H9 (cell line): ENCODE measurements around the gene TMEM190. TPM values are rescaled to one million over a fixed set of nuclear protein-coding genes. Genes with fewer than 3 reads are reported as not detected.

Source experiments
- DNase-seq: peaks from one replicate; pipeline ENCODE4 v3.0.0-alpha.2; 2017
- H2AFZ ChIP-seq: one replicate; pipeline ENCODE4 v1.6.1; 2013; ENCODE audit warnings: mild to moderate bottlenecking, low read length, control low read depth, moderate library complexity
- H2AK5ac ChIP-seq: 2 replicates; pipeline ENCODE4 v1.6.1; 2013; ENCODE audit warnings: low read length, control low read depth, mixed read lengths; ENCODE audit not compliant: insufficient read length
- H2BK120ac ChIP-seq: one replicate; pipeline ENCODE4 v1.6.1; 2013; ENCODE audit warnings: low read depth, mild to moderate bottlenecking, low read length, control low read depth, inconsistent platforms; ENCODE audit not compliant: poor library complexity, severe bottlenecking
- H2BK12ac ChIP-seq: 2 replicates; pipeline ENCODE4 v1.6.1; 2013; ENCODE audit warnings: low read length, control low read depth, mixed read lengths, low read depth; ENCODE audit not compliant: insufficient read length
- H2BK15ac ChIP-seq: 2 replicates; pipeline ENCODE4 v1.6.1; 2013; ENCODE audit warnings: low read depth, low read length, control low read depth
- H2BK20ac ChIP-seq: one replicate; pipeline ENCODE4 v1.6.1; 2013; ENCODE audit warnings: low read depth, mild to moderate bottlenecking, low read length, control low read depth, inconsistent platforms; ENCODE audit not compliant: poor library complexity, severe bottlenecking
- H2BK5ac ChIP-seq: 2 replicates; pipeline ENCODE4 v1.6.1; 2013; ENCODE audit warnings: low read length, control low read depth, mixed read lengths; ENCODE audit not compliant: insufficient read length
- H3K14ac ChIP-seq: 2 replicates; pipeline ENCODE4 v1.6.1; 2013; ENCODE audit warnings: low read length, control low read depth; ENCODE audit not compliant: insufficient read depth
- H3K18ac ChIP-seq: 2 replicates; pipeline ENCODE4 v1.6.1; 2013; ENCODE audit warnings: low read depth, mild to moderate bottlenecking, mixed read lengths, low read length, control low read depth; ENCODE audit not compliant: insufficient read length
- H3K23ac ChIP-seq: 2 replicates; pipeline ENCODE4 v1.6.1; 2013; ENCODE audit warnings: low read length, control low read depth, mixed read lengths, low read depth; ENCODE audit not compliant: insufficient read length
- H3K23me2 ChIP-seq: 2 replicates; pipeline ENCODE4 v1.6.1; 2013; ENCODE audit warnings: low read depth, mild to moderate bottlenecking, mixed read lengths, low read length, control low read depth; ENCODE audit not compliant: insufficient read length, poor library complexity, severe bottlenecking
- H3K27ac ChIP-seq: 2 replicates; pipeline ENCODE4 v1.5.1; 2013; ENCODE audit warnings: low read length, control low read depth, mixed read lengths, low read depth; ENCODE audit not compliant: insufficient read length
- H3K27me3 ChIP-seq: 2 replicates; pipeline ENCODE4 v1.6.1; 2013; ENCODE audit warnings: low read length, control low read depth, inconsistent platforms; ENCODE audit not compliant: insufficient read depth
- H3K4ac ChIP-seq: 2 replicates; pipeline ENCODE4 v1.6.1; 2013; ENCODE audit warnings: low read depth, mild to moderate bottlenecking, control low read depth, inconsistent platforms, low read length, moderate library complexity
- H3K4me1 ChIP-seq: 2 replicates; pipeline ENCODE4 v1.6.1; 2013; ENCODE audit warnings: low read length, control low read depth, inconsistent platforms; ENCODE audit not compliant: insufficient read depth
- H3K4me2 ChIP-seq: 2 replicates; pipeline ENCODE4 v1.6.1; 2013; ENCODE audit warnings: low read length, control low read depth, mixed read lengths; ENCODE audit not compliant: insufficient read length, insufficient read depth
- H3K56ac ChIP-seq: 2 replicates; pipeline ENCODE4 v1.6.1; 2013; ENCODE audit warnings: low read depth, mild to moderate bottlenecking, mixed read lengths, low read length, control low read depth; ENCODE audit not compliant: insufficient read length
- H3K79me1 ChIP-seq: 2 replicates; pipeline ENCODE4 v1.6.1; 2013; ENCODE audit warnings: low read depth, mild to moderate bottlenecking, moderate library complexity, low read length, control low read depth, inconsistent platforms; ENCODE audit not compliant: insufficient read depth, poor library complexity, severe bottlenecking
- H3K79me2 ChIP-seq: 2 replicates; pipeline ENCODE4 v1.6.1; 2013; ENCODE audit warnings: low read length, control low read depth, inconsistent platforms; ENCODE audit not compliant: insufficient read depth
- H3K9ac ChIP-seq: 2 replicates; pipeline ENCODE4 v1.6.1; 2013; ENCODE audit warnings: low read length, control low read depth, mixed read lengths; ENCODE audit not compliant: insufficient read length; ENCODE audit errors: extremely low read depth
- H3K9me3 ChIP-seq: one replicate; pipeline ENCODE4 v1.6.1; 2013; ENCODE audit warnings: low read depth, low read length, inconsistent platforms; ENCODE audit not compliant: control insufficient read depth
- H3T11ph ChIP-seq: one replicate; pipeline ENCODE4 v1.6.1; 2013; ENCODE audit warnings: mild to moderate bottlenecking, low read length, control low read depth, inconsistent platforms
- H4K20me1 ChIP-seq: one replicate; pipeline ENCODE4 v1.6.1; 2013; ENCODE audit not compliant: control insufficient read depth, insufficient read length, insufficient read depth
- H4K5ac ChIP-seq: 2 replicates; pipeline ENCODE4 v1.6.1; 2013; ENCODE audit warnings: low read depth, mild to moderate bottlenecking, mixed read lengths, low read length, control low read depth; ENCODE audit not compliant: insufficient read length
- H4K8ac ChIP-seq: replicated peaks from 2 replicates; pipeline ENCODE4 v1.6.1; 2013; ENCODE audit warnings: low read length, control low read depth, mixed read lengths, low read depth; ENCODE audit not compliant: insufficient read length
- H4K91ac ChIP-seq: 2 replicates; pipeline ENCODE4 v1.6.1; 2013; ENCODE audit warnings: low read depth, mild to moderate bottlenecking, moderate library complexity, mixed read lengths, low read length, control low read depth; ENCODE audit not compliant: insufficient read length
- H3K27ac Mint-ChIP-seq, 3 experiments: 2 replicates in 2 of 3; 3 replicates in 1 of 3; pipeline ENCODE4 v1.8.0; 2020 to 2021; ENCODE audit warnings: mixed read lengths in 3 of 3, mild to moderate bottlenecking in 1 of 3, moderate library complexity in 1 of 3
- H3K27me3 Mint-ChIP-seq: 2 replicates; pipeline ENCODE4 v1.8.0; 2021; ENCODE audit warnings: low read depth, mild to moderate bottlenecking, moderate library complexity, mixed read lengths
- H3K36me3 Mint-ChIP-seq, 3 experiments: 2 replicates in 2 of 3; 3 replicates in 1 of 3; pipeline ENCODE4 v1.8.0; 2020 to 2021; ENCODE audit warnings: low read depth in 3 of 3, mixed read lengths in 3 of 3; ENCODE audit not compliant: insufficient read depth in 1 of 3
- H3K4me1 Mint-ChIP-seq, 2 experiments: 2 replicates each; pipeline ENCODE4 v1.8.0; 2020; ENCODE audit warnings: mixed read lengths in 2 of 2
- H3K4me3 Mint-ChIP-seq, 2 experiments: 2 replicates in 1 of 2; 3 replicates in 1 of 2; pipeline ENCODE4 v1.8.0; 2020 to 2021; ENCODE audit warnings: mild to moderate bottlenecking in 2 of 2, mixed read lengths in 2 of 2, moderate library complexity in 1 of 2
- H3K9me3 Mint-ChIP-seq, 2 experiments: 2 replicates in 1 of 2; 3 replicates in 1 of 2; pipeline ENCODE4 v1.8.0; 2020; ENCODE audit warnings: mild to moderate bottlenecking in 2 of 2, mixed read lengths in 2 of 2, moderate library complexity in 1 of 2
- WGBS: extraction: QIAGEN DNeasy Blood & Tissue Kit; methylation state at CpG from one replicate; pipeline ENCODE4 v1.1.7; 2013; ENCODE audit warnings: missing lambda C conversion rate, low lambda C conversion rate, mixed read lengths; ENCODE audit not compliant: insufficient read length; ENCODE audit errors: extremely low coverage; 5-methylcytosine and 5-hydroxymethylcytosine counted together
- total RNA-seq: library from RNA; stranded (reverse); gene quantifications from 2 replicates; pipeline ENCODE4 v1.2.1, GENCODE V29; 2021
- TF ChIP-seq, protein P1 (sequence below): fragments of 200-600 bp; sonication (generic); conservative IDR thresholded peaks from 3 replicates; pipeline ENCODE4 v1.8.0; 2021; ENCODE audit warnings: antibody characterized with exemption, mild to moderate bottlenecking

TMEM190 gene
- total RNA-seq, 1 experiment from 2014 or later: 1.5 TPM

DNA sequence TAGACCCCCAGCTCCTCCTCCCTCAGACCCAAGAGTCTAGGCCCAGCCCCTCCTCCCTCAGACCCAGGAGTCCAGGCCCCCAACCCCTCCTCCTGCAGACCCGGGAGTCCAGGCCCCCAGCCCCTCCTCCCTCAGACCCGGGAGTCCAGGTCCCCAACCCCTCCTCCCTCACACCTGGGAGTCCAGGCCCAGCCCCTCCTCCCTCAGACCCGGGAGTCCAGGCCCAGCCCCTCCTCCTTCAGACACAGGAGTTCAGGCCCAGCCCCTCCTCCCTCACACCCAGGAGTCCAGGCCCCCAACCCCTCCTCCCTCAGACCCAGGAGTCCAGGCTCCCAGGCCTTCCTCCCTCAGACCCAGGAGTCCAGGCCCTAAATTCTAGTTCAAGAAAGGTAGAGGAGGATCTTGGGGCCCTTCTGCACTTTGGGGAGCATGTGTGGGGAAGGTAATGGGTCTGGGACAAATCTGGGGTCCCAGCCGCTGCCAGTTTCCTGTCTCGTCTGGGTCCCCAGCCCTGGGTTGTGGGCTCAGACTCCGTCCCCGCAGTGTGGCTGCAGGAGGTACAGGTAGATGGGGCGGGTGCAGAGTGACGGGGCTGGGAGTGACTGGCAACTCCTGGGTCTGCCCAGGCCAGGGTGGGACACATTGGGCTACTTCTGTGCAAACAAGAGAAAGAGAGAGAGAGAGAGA lies 3.2 kb upstream of the TMEM190 start:
- peak overlapping the region; percentile 22 for H3K18ac ChIP-seq
- peaks cover 0 to 5% of the 10 kb centered on the region in 2 experiments; a peak in 2 of 5 replicates for H3K9me3 Mint-ChIP-seq
- no peak overlapping the region for H2BK120ac ChIP-seq
- H3K27ac ChIP-seq: no peak overlapping the region
- H3K23me2 ChIP-seq: peaks cover 17% of the 10 kb centered on the region
- H4K20me1 ChIP-seq: no peaks in the 10 kb centered on the region
- DNase-seq: peak; percentile 53
- H3K4me1 Mint-ChIP-seq: peaks cover 35 to 56% of the 10 kb centered on the region in 2 experiments
- H3K4me2 ChIP-seq: peak overlapping the region; percentile 33
- H3K9me3 ChIP-seq: no peaks in the 10 kb centered on the region
- peaks cover 68% of the 10 kb centered on the region for H3K27me3 Mint-ChIP-seq
- H3K4me3 Mint-ChIP-seq: peak overlapping the region; percentile 4 to 51; a peak in 3 of 5 replicates
- no peak overlapping the region for H3K56ac ChIP-seq
- peaks cover 0 to 6% (median 0%) of the 10 kb centered on the region in 3 experiments; a peak in 1 of 7 replicates for H3K36me3 Mint-ChIP-seq
- H3K23ac ChIP-seq: no peak overlapping the region
- H2BK15ac ChIP-seq: no peak overlapping the region
- H2BK12ac ChIP-seq: no peak overlapping the region
- H4K5ac ChIP-seq: no peak overlapping the region
- no peak overlapping the region for H3K9ac ChIP-seq
- no peak overlapping the region for H2AK5ac ChIP-seq
- H3K27me3 ChIP-seq: peaks cover 5% of the 10 kb centered on the region; the same call in 1 of the 2 replicates
- no peak overlapping the region for H2AFZ ChIP-seq
- no peaks in the 10 kb centered on the region for H3K79me1 ChIP-seq
- H2BK20ac ChIP-seq: no peak overlapping the region
- H4K8ac ChIP-seq: no peak overlapping the region
- WGBS: no CpG with 5 or more reads among the region's 9 CpGs
- no peaks in the 10 kb centered on the region for H3K79me2 ChIP-seq
- peak overlapping the region; percentile 17 to 55 (median 46); a peak in 3 of 7 replicates for H3K27ac Mint-ChIP-seq
- no peak overlapping the region for H3K4ac ChIP-seq
- H3T11ph ChIP-seq: no peak overlapping the region
- H2BK5ac ChIP-seq: no peak overlapping the region
- no peaks in the 10 kb centered on the region; the same call in 1 of the 2 replicates for H3K4me1 ChIP-seq
- no peak overlapping the region for H3K14ac ChIP-seq
- H4K91ac ChIP-seq: no peak overlapping the region
- TF ChIP-seq, protein P1, sequence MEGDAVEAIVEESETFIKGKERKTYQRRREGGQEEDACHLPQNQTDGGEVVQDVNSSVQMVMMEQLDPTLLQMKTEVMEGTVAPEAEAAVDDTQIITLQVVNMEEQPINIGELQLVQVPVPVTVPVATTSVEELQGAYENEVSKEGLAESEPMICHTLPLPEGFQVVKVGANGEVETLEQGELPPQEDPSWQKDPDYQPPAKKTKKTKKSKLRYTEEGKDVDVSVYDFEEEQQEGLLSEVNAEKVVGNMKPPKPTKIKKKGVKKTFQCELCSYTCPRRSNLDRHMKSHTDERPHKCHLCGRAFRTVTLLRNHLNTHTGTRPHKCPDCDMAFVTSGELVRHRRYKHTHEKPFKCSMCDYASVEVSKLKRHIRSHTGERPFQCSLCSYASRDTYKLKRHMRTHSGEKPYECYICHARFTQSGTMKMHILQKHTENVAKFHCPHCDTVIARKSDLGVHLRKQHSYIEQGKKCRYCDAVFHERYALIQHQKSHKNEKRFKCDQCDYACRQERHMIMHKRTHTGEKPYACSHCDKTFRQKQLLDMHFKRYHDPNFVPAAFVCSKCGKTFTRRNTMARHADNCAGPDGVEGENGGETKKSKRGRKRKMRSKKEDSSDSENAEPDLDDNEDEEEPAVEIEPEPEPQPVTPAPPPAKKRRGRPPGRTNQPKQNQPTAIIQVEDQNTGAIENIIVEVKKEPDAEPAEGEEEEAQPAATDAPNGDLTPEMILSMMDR: no peak
